ENCODE results near the gene OLFM3. TPM values are rescaled to one million over a fixed set of nuclear protein-coding genes. Genes with fewer than 3 reads are reported as not detected.

OLFM3 gene
- total and polyA plus RNA-seq, 4 donors, result not detected

GRCh38 chr1:101826416-101826815 lies 170.3 kb downstream of the OLFM3 start:
- no peak for DNase-seq (ENCODE audit: low spot score)
- Histone ChIP-seq H3K9ac (ENCODE audit: low read depth in 1 of 2, low read length in 2 of 2) (no peak overlapping the region), H3K9me3 (ENCODE audit: control insufficient read depth in 4 of 4, low read length in 3 of 4) (no peaks in the 10 kb centered on the region), H3K4me3 (ENCODE audit: low read depth in 1 of 3, low read length in 3 of 3) (no peak overlapping the region), H3K27ac (ENCODE audit: low read depth in 1 of 2, low read length in 2 of 2) (no peak overlapping the region), H3K4me1 (ENCODE audit: control insufficient read depth in 4 of 4, insufficient read depth in 4 of 4, low read length in 3 of 4) (no peaks in the 10 kb centered on the region), H3K27me3 (ENCODE audit: control insufficient read depth in 4 of 4, insufficient read depth in 4 of 4, low read length in 3 of 4) (no peaks in the 10 kb centered on the region), H3K36me3 (ENCODE audit: control insufficient read depth in 4 of 4, insufficient read depth in 3 of 4, low read depth in 1 of 4, low read length in 3 of 4) (no peaks in the 10 kb centered on the region)
- no peak for TF ChIP-seq HNF4G (IDR thresholded peaks at IDR 0.05)
- no peak for TF ChIP-seq GABPA (IDR thresholded peaks at IDR 0.05 in 1 of 2, conservative IDR thresholded peaks at IDR 0.05 in 1 of 2)
- TF ChIP-seq TAF1 (conservative IDR thresholded peaks at IDR 0.05), result no peak
- no peak for TF ChIP-seq JUND (IDR thresholded peaks at IDR 0.05)
- TF ChIP-seq NR2F2 (IDR thresholded peaks at IDR 0.05), result no peak
- TF ChIP-seq SP1 (IDR thresholded peaks at IDR 0.05), result no peak
- TF ChIP-seq EGR1 (IDR thresholded peaks at IDR 0.05; ENCODE audit: low read depth in 2 of 2), result no peak
- TF ChIP-seq FOXA1 (IDR thresholded peaks at IDR 0.05), result no peak
- no peak for TF ChIP-seq ZBTB33 (IDR thresholded peaks at IDR 0.05)
- TF ChIP-seq RAD21 (IDR thresholded peaks at IDR 0.05), result no peak
- no peak for TF ChIP-seq REST (IDR thresholded peaks at IDR 0.05)
- TF ChIP-seq RXRA (IDR thresholded peaks at IDR 0.05), result no peak
- TF ChIP-seq ATF3 (IDR thresholded peaks at IDR 0.05), result no peak
- TF ChIP-seq YY1 (IDR thresholded peaks at IDR 0.05), result no peak
- no peak for TF ChIP-seq HNF4A (conservative IDR thresholded peaks at IDR 0.05)
- no peak for TF ChIP-seq CTCF (IDR thresholded peaks at IDR 0.05; ENCODE audit: low read depth, low read length, missing input control)
- no peak for TF ChIP-seq MAX (IDR thresholded peaks at IDR 0.05)
- TF ChIP-seq FOXA2 (IDR thresholded peaks at IDR 0.05), result no peak

Measured in liver (tissue), 9 donors.